ENCODE measurements around the gene PHLDA2. TPM values are rescaled to one million over a fixed set of nuclear protein-coding genes. Genes with fewer than 3 reads are reported as not detected.

Gene PHLDA2
- total and polyA plus RNA-seq, 9 of the 15 experiments (the other 6 are each of a cell fraction or from before 2014, with no cell fraction given) = 0.43 to 42.4 (median 4.7) TPM

DNA sequence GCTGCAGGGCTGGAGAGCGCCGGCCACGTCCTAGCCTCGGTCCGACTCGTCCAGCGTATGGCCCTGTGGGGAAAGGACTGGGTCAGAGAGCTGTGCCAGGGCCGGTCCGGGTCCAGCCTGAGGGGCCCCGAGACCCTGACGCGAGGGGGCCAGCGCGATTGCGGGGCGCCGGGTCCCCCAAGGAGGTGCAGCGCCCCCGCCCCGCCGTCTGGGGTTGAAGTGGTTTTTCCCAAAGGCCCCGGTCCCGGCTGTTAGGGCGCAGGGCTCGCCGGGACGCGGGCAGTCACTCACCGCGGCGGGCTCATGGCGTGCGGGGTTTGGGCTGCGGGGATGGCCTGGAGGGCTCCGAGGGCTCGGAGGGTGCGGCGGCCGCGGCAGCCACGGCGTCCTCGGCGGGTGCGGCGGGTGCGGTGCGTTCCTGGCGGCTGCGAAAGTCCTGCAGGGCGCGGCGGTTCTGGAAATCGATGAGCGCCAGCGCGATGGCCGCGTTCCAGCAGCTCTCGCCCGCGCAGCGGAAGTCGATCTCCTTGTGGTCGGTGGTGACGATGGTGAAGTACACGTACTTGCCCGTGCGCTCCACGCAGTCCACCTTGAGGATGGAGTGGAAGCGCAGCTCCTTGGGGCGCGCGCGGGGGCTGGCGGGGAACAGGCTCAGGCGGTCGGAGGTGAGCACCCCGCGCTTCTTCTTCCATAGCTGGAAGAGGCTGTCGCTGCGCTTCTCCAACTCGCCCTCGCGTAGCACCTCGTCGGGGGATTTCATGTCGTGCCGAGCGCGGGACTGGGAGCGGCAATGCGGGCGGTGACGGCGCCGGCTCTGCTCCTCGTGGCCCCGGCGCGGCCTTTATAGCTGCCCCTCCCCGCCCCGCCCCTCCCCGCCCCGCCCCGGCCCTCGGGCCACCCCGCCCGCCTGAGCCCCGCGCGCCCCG is at the start of gene PHLDA2 (continued):
- TF ChIP-seq, protein P1, sequence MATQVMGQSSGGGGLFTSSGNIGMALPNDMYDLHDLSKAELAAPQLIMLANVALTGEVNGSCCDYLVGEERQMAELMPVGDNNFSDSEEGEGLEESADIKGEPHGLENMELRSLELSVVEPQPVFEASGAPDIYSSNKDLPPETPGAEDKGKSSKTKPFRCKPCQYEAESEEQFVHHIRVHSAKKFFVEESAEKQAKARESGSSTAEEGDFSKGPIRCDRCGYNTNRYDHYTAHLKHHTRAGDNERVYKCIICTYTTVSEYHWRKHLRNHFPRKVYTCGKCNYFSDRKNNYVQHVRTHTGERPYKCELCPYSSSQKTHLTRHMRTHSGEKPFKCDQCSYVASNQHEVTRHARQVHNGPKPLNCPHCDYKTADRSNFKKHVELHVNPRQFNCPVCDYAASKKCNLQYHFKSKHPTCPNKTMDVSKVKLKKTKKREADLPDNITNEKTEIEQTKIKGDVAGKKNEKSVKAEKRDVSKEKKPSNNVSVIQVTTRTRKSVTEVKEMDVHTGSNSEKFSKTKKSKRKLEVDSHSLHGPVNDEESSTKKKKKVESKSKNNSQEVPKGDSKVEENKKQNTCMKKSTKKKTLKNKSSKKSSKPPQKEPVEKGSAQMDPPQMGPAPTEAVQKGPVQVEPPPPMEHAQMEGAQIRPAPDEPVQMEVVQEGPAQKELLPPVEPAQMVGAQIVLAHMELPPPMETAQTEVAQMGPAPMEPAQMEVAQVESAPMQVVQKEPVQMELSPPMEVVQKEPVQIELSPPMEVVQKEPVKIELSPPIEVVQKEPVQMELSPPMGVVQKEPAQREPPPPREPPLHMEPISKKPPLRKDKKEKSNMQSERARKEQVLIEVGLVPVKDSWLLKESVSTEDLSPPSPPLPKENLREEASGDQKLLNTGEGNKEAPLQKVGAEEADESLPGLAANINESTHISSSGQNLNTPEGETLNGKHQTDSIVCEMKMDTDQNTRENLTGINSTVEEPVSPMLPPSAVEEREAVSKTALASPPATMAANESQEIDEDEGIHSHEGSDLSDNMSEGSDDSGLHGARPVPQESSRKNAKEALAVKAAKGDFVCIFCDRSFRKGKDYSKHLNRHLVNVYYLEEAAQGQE (IDR thresholded peaks at IDR 0.05; ENCODE audit: borderline replicate concordance) = 0 out of 2 replicates have a peak, but pooled peaks have one; percentile 10
- TF ChIP-seq, protein P1 (CRISPR knock-in tag; IDR thresholded peaks at IDR 0.05; ENCODE audit: low read depth) = no peak
- TF ChIP-seq L3MBTL2 (IDR thresholded peaks at IDR 0.05) (peak; percentile 93), ZNF274 (IDR thresholded peaks at IDR 0.05; ENCODE audit: borderline replicate concordance, low read depth, low read length) (no peak), ZBTB1 (CRISPR knock-in tag; IDR thresholded peaks at IDR 0.05; ENCODE audit: borderline replicate concordance, low read depth) (peak; percentile 81), NCOA2 (IDR thresholded peaks at IDR 0.05; ENCODE audit: partially characterized antibody in 2 of 2) (no peak), TEAD1 (CRISPR knock-in tag; IDR thresholded peaks at IDR 0.05) (0 out of 4 replicates have a peak, but pooled peaks of 1 of the 2 experiments have one; percentile 55), PHF21A (IDR thresholded peaks at IDR 0.05; ENCODE audit: borderline replicate concordance, low read depth) (no peak), CREM (IDR thresholded peaks at IDR 0.05; ENCODE audit: low read depth) (peak; percentile 76), NRF1 (conservative IDR thresholded peaks at IDR 0.05 in 1 of 2, IDR thresholded peaks at IDR 0.05 in 1 of 2) (peak; percentile 53 to 72), YY1 (IDR thresholded peaks at IDR 0.05; ENCODE audit: borderline replicate concordance in 1 of 3, control insufficient read depth in 1 of 3, extremely low read depth in 1 of 3, insufficient read depth in 3 of 3, insufficient read length in 1 of 3, insufficient replicate concordance in 2 of 3, low read depth in 1 of 3, low read length in 2 of 3) (peak in 2 of 3 experiments; percentile 48 to 52), NCOA1 (IDR thresholded peaks at IDR 0.05; ENCODE audit: low read depth) (no peak)
- TF ChIP-seq, protein P2, sequence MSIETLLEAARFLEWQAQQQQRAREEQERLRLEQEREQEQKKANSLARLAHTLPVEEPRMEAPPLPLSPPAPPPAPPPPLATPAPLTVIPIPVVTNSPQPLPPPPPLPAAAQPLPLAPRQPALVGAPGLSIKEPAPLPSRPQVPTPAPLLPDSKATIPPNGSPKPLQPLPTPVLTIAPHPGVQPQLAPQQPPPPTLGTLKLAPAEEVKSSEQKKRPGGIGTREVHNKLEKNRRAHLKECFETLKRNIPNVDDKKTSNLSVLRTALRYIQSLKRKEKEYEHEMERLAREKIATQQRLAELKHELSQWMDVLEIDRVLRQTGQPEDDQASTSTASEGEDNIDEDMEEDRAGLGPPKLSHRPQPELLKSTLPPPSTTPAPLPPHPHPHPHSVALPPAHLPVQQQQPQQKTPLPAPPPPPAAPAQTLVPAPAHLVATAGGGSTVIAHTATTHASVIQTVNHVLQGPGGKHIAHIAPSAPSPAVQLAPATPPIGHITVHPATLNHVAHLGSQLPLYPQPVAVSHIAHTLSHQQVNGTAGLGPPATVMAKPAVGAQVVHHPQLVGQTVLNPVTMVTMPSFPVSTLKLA (conservative IDR thresholded peaks at IDR 0.05) = peak; percentile 46 to 86
- TF ChIP-seq, protein P3, sequence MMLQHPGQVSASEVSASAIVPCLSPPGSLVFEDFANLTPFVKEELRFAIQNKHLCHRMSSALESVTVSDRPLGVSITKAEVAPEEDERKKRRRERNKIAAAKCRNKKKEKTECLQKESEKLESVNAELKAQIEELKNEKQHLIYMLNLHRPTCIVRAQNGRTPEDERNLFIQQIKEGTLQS (IDR thresholded peaks at IDR 0.05) = no peak
- TF ChIP-seq, protein P3 (CRISPR knock-in tag; conservative IDR thresholded peaks at IDR 0.05) = no peak

All from K562 (cell line).